A673 (cell line): ENCODE data around the gene PHF24. TPM values are rescaled to one million over a fixed set of nuclear protein-coding genes. Genes with fewer than 3 reads are reported as not detected.
A peak's percentile ranks its signal among the peaks of the same experiment; 100 is the strongest.

Experiments used
- BruUV-seq: library from RNA; stranded (reverse); fragments of 400-500 nt; replicated peaks from 2 replicates; lab custom pipeline; 2021; lab: Mats Ljungman, UMichigan
- CTCF ChIA-PET: fragments of 300-600 bp; sonication (Branson Sonifier 250); formaldehyde crosslinking; loops from one replicate; lab custom pipeline; 2022; ENCODE audit warnings: antibody characterized with exemption; lab: Charles Lee
- POLR2A ChIA-PET: fragments of 300-600 bp; sonication (Branson Sonifier 250); formaldehyde crosslinking; loops from one replicate; lab custom pipeline; 2022; ENCODE audit warnings: antibody characterized with exemption; ENCODE audit not compliant: low non-redundant PET; lab: Charles Lee
- DNase-seq: peaks from one replicate; pipeline ENCODE4 v3.0.0-alpha.2; 2015; ENCODE audit warnings: low spot score
- H3K27ac ChIP-seq: fragments of 200-600 bp; sonication (generic); 2 replicates; pipeline ENCODE4 v1.5.1; 2016; ENCODE audit warnings: mixed run types, low read depth, mild to moderate bottlenecking, mixed read lengths, antibody characterized with exemption, low read length; ENCODE audit not compliant: poor library complexity, severe bottlenecking
- H3K27me3 ChIP-seq: fragments of 200-600 bp; sonication (generic); replicated peaks from 2 replicates; pipeline ENCODE4 v1.6.1; 2017; ENCODE audit warnings: mixed run types, low read depth, mild to moderate bottlenecking, mixed read lengths, antibody characterized with exemption, low read length; ENCODE audit not compliant: insufficient read depth, poor library complexity
- H3K36me3 ChIP-seq: fragments of 200-600 bp; sonication (generic); 2 replicates; pipeline ENCODE4 v1.6.1; 2016; ENCODE audit warnings: mixed run types, mild to moderate bottlenecking, mixed read lengths, antibody characterized with exemption, low read length; ENCODE audit not compliant: insufficient read depth, poor library complexity, severe bottlenecking
- H3K4me1 ChIP-seq: fragments of 200-600 bp; sonication (generic); 2 replicates; pipeline ENCODE4 v1.6.1; 2017; ENCODE audit warnings: mixed run types, mild to moderate bottlenecking, mixed read lengths, antibody characterized with exemption, low read length; ENCODE audit not compliant: insufficient read depth, poor library complexity, severe bottlenecking
- H3K4me3 ChIP-seq: fragments of 200-600 bp; sonication (generic); 2 replicates; pipeline ENCODE4 v1.5.1; 2016; ENCODE audit warnings: low read depth, mixed run types, mild to moderate bottlenecking, mixed read lengths, low read length; ENCODE audit not compliant: poor library complexity, severe bottlenecking
- H3K9me3 ChIP-seq: fragments of 200-600 bp; sonication (generic); 2 replicates; pipeline ENCODE4 v1.6.1; 2016; ENCODE audit warnings: mixed run types, low read depth, mild to moderate bottlenecking, mixed read lengths, antibody characterized with exemption, low read length; ENCODE audit not compliant: poor library complexity, severe bottlenecking
- EZH2 ChIP-seq: fragments of 200-600 bp; sonication (generic); IDR thresholded peaks from 2 replicates; pipeline ENCODE4 v1.6.1; 2017; ENCODE audit warnings: borderline replicate concordance, low read depth, mild to moderate bottlenecking, mixed read lengths, antibody characterized with exemption, low read length; ENCODE audit not compliant: poor library complexity, severe bottlenecking
- intact Hi-C: fragments of 100-400 bp; cut with micrococcal nuclease; formaldehyde crosslinking; loops from one replicate; pipeline ENCODE4 v1.10.0; 2022; ENCODE audit not compliant: unreplicated experiment
- total RNA-seq: library from RNA; stranded (reverse); gene quantifications from 2 replicates; pipeline ENCODE4 v1.2.3, GENCODE V29; 2021
- TF ChIP-seq, protein P1 (sequence below): fragments of 300-800, 200-600 bp; sonication (generic); conservative IDR thresholded peaks from 2 replicates; pipeline ENCODE4 v1.5.1; 2017; ENCODE audit warnings: low read depth, mild to moderate bottlenecking, antibody characterized with exemption, low read length, moderate library complexity, mixed read lengths

The PHF24 gene
- total RNA-seq, 1 experiment from 2014 or later, result 0.13 TPM

DNA sequence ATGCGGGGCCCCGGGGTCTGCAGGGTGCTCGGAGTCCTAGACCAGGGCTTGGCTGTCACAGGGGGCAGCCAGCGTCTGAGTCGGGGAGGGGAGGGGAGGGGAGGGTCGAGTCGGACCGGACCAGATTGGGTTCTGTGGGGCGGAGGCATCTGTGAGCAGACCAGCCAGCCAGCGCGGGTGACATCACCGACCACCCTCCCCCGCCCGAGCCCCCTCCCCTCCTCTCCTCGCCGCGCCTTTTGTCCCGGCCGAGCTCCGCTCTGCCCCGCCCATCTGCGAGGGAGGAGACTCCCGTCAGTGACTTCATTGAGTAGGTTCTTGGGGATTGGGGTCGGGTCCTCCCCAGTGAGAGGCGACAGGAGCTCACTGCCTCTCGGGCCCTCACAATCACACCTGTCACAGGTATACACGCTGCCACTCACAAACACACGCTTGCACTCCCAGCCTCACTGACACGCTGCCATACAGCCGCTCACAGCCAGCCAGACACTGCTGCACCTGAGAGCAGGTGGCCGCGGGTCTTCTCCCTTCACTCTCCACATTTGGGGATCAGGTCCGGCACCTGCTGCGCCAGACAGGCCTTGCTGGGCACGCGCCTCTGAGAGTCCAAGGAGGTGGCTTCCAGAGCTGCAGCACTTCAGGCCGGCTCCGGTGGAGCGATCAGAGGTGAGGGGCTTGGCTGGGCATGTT lies 32.0 kb downstream of the PHF24 start:
- peak overlapping the region; percentile 86 for H3K27ac ChIP-seq
- peaks cover 63% of the 10 kb centered on the region for H3K4me1 ChIP-seq
- ChIA-PET CTCF (interaction anchor here (0.7 kb wide), 1 partner anchor 91 kb away, joined by 5 read pairs; no protein-coding TSS in a partner anchor), POLR2A (no interaction called here)
- BruUV-seq, result no TSS peak
- H3K9me3 ChIP-seq, result no peaks in the 10 kb centered on the region
- H3K36me3 ChIP-seq, result no peaks in the 10 kb centered on the region
- intact Hi-C loops, result loop anchor here (5.0 kb wide), 1 partner anchor 107 kb away; the partner anchor contains the start of gene PIGO
- peak; percentile 84 for DNase-seq
- H3K27me3 ChIP-seq, result no peaks in the 10 kb centered on the region
- peak overlapping the region; percentile 85 for H3K4me3 ChIP-seq
- TF ChIP-seq, protein P1, sequence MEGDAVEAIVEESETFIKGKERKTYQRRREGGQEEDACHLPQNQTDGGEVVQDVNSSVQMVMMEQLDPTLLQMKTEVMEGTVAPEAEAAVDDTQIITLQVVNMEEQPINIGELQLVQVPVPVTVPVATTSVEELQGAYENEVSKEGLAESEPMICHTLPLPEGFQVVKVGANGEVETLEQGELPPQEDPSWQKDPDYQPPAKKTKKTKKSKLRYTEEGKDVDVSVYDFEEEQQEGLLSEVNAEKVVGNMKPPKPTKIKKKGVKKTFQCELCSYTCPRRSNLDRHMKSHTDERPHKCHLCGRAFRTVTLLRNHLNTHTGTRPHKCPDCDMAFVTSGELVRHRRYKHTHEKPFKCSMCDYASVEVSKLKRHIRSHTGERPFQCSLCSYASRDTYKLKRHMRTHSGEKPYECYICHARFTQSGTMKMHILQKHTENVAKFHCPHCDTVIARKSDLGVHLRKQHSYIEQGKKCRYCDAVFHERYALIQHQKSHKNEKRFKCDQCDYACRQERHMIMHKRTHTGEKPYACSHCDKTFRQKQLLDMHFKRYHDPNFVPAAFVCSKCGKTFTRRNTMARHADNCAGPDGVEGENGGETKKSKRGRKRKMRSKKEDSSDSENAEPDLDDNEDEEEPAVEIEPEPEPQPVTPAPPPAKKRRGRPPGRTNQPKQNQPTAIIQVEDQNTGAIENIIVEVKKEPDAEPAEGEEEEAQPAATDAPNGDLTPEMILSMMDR, result no peak
- TF ChIP-seq EZH2, result no peak

DNA sequence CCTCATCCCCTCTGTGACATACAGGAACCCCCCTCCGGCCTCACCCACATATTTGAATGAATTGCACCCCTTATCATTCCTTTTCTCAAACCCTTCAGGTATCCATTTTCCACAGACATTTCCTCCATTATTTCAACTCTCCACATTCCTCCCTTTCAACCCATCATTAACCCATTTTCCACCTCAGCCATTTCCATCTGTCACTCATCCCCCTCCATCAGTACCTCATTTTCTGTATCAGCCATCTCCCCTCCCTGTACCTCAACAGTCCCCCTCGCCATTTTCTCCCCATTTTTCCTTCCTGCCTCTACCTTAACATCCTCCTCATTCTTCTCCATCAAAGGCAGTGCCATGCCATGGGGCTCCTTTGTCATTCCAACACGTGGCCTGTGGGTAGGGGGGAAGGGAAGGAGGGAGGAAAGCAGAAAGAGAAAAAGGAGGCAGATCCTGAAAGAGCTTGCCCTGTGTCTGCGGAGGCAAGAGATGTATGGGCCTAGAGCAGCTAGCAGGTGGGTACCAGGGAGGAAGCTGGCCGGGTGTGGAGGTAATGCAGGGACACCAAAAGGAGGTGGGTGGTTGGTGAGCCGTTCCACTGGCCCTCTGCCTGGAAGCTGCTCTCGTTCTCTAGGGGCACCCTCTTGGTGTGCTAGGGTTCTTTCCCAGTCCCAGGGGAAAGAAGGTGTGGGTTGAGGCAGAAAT lies 33.0 kb downstream of the PHF24 start:
- Histone ChIP-seq H3K27me3 (no peaks in the 10 kb centered on the region), H3K4me1 (peaks cover 62% of the 10 kb centered on the region), H3K4me3 (peak overlapping the region; percentile 85), H3K9me3 (no peaks in the 10 kb centered on the region), H3K36me3 (no peaks in the 10 kb centered on the region), H3K27ac (peak overlapping the region; percentile 86)
- POLR2A ChIA-PET, result no interaction called here
- intact Hi-C loops, result no loop called here
- BruUV-seq, result TSS peak; percentile 65
- TF ChIP-seq, protein P1, result no peak
- TF ChIP-seq EZH2, result no peak
- CTCF ChIA-PET, result no interaction called here
- DNase-seq, result no peak

DNA sequence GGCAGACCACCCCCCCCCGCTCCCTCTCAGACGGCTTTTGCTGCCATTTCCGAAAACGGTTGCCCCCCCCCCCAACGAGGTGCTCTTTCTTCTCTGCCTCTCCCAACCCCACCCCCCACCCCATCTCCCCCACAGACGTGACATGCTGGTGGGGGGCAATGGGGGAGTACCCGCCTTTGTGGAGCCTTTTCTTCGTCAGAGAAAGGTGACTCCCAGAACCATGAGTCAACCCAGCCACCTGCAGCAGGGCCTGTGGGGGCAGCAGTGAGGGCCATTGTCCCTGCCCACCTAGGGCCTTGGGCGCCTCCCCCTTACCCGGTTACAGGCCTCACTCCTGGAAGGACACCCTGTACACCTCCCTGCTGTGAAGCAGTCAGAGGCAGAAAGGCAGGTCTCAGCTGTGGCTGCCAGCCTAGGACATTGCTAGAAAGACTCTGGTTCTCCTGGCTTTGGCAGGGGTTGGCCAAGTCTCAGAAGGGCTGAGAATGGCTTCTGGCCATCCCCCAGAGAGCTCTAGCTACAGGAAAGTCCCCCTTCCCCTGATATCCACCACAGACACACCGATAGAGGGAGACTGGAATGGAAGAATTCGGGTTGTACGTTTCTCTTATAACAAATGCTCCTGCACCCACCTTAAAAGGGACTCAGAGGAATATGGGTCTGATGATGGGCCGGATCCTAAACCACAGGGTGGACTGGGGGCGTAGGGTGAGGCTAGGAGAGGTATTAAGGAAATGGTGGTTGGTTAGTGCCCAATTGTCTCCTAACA lies 33.7 kb downstream of the PHF24 start:
- H3K4me1 ChIP-seq, result peaks cover 55% of the 10 kb centered on the region
- no peaks in the 10 kb centered on the region for H3K27me3 ChIP-seq
- H3K9me3 ChIP-seq, result no peaks in the 10 kb centered on the region
- BruUV-seq, result no TSS peak
- peaks cover under 1% of the 10 kb centered on the region for H3K36me3 ChIP-seq
- ChIA-PET POLR2A (no interaction called here), CTCF (no interaction called here)
- no peak overlapping the region for H3K4me3 ChIP-seq
- TF ChIP-seq, protein P1, result no peak
- TF ChIP-seq EZH2, result no peak
- H3K27ac ChIP-seq, result peak overlapping the region; percentile 14
- DNase-seq, result no peak
- intact Hi-C loops, result no loop called here
